K562 (cell line): Measurements from ENCODE around the gene GLE1. TPM values are rescaled to one million over a fixed set of nuclear protein-coding genes. Genes with fewer than 3 reads are reported as not detected.

Source experiments
- ATF3 ChIP-seq, 2 experiments: fragments of 450-650 bp in 1 of 2; sonication (generic) in 1 of 2; formaldehyde crosslinking in 1 of 2; IDR thresholded peaks in 1 of 2; conservative IDR thresholded peaks in 1 of 2; 2 replicates each; pipeline versions ENCODE4 v1.6.1 to v1.8.1; 2016 to 2023; ENCODE audit warnings: mild to moderate bottlenecking in 2 of 2, moderate library complexity in 2 of 2, inconsistent platforms in 1 of 2, missing genetic modification reagents in 1 of 2
- CBX5 ChIP-seq: IDR thresholded peaks from 2 replicates; pipeline ENCODE4 v1.6.1; 2014; ENCODE audit warnings: low read depth, borderline replicate concordance
- CTCFL ChIP-seq: IDR thresholded peaks from 2 replicates; pipeline ENCODE4 v1.6.1; 2011; ENCODE audit warnings: borderline replicate concordance, low read depth, mild to moderate bottlenecking, moderate library complexity, low read length; ENCODE audit not compliant: insufficient read depth, poor library complexity, severe bottlenecking
- DMBX1 ChIP-seq: fragments of 250-450 bp; sonication (Bioruptor Pico); IDR thresholded peaks from 2 replicates; pipeline ENCODE4 v1.8.0; 2022; ENCODE audit warnings: inconsistent platforms, mild to moderate bottlenecking, moderate library complexity, borderline replicate concordance
- FOXM1 ChIP-seq, 2 experiments: fragments of 450-650 bp in 1 of 2; sonication (generic) in 1 of 2; formaldehyde crosslinking in 1 of 2; IDR thresholded peaks; 2 replicates each; pipeline versions ENCODE4 v1.6.1 to v1.9.0; 2017 to 2022; ENCODE audit warnings: low read depth in 2 of 2, mild to moderate bottlenecking in 2 of 2, missing genetic modification reagents in 1 of 2, moderate library complexity in 1 of 2
- HOMEZ ChIP-seq: fragments of 250-450 bp; sonication (Bioruptor Pico); IDR thresholded peaks from 2 replicates; pipeline ENCODE4 v1.4.0; 2020; ENCODE audit warnings: mild to moderate bottlenecking, moderate library complexity
- NCOA2 ChIP-seq, 2 experiments: fragments of 450-650 bp; IDR thresholded peaks; 2 replicates each; pipeline ENCODE4 v1.6.1; 2018; ENCODE audit warnings: mild to moderate bottlenecking in 2 of 2, moderate library complexity in 1 of 2; ENCODE audit not compliant: partially characterized antibody in 2 of 2
- PHTF2 ChIP-seq: fragments of 250-450 bp; sonication (Bioruptor Pico); IDR thresholded peaks from 2 replicates; pipeline ENCODE4 v1.5.0; 2021; ENCODE audit warnings: mild to moderate bottlenecking
- RFX5 ChIP-seq: IDR thresholded peaks from 2 replicates; pipeline ENCODE4 v1.6.1; 2011; ENCODE audit warnings: low read depth, mild to moderate bottlenecking, improper control_type of control experiment, low read length
- SMAD4 ChIP-seq: fragments of 250-450 bp; sonication (Bioruptor Pico); conservative IDR thresholded peaks from 2 replicates; pipeline ENCODE4 v1.8.0; 2021; ENCODE audit warnings: inconsistent platforms, mild to moderate bottlenecking, moderate library complexity
- THAP7 ChIP-seq: fragments of 250-450 bp; sonication (Bioruptor Pico); IDR thresholded peaks from 2 replicates; pipeline ENCODE4 v1.5.0; 2021
- ZNF780A ChIP-seq: fragments of 250-450 bp; sonication (Bioruptor Pico); IDR thresholded peaks from 2 replicates; pipeline ENCODE4 v1.5.0; 2021; ENCODE audit warnings: mild to moderate bottlenecking
- polyA plus RNA-seq, 8 experiments: library from polyadenylated mRNA; depleted of rRNA in 4 of 8; stranded (reverse) in 5 of 8; unstranded in 3 of 8; fragments of >200 nt; fragmentation: Nextera tagmentation in 2 of 8; fragmentation: Illumina TruSeq in 1 of 8; extraction: Ambion mirVana in 2 of 8; extraction: Trizol in 1 of 8; gene quantifications; 2 replicates each; pipeline versions ENCODE4 v1.2.1 to v1.2.3, GENCODE V29; 2011 to 2014; ENCODE audit warnings: inconsistent platforms in 1 of 8, missing spikeins in 1 of 8
- total RNA-seq, 7 experiments: library from RNA; depleted of rRNA in 6 of 7; stranded (reverse); fragments of >200 nt in 6 of 7; fragmentation: Illumina TruSeq in 2 of 7; extraction: Trizol in 2 of 7; gene quantifications; 2 replicates each; pipeline versions ENCODE4 v1.2.1 to v1.2.3, GENCODE V29; 2011 to 2021; ENCODE audit warnings: low replicate concordance in 1 of 7

Gene GLE1
- total and polyA plus RNA-seq, 9 of the 15 experiments (the other 6 are each of a cell fraction or from before 2014, with no cell fraction given), result 15.9 to 44.8 (median 37.6) TPM

- TF ChIP-seq NCOA2 (IDR thresholded peaks at IDR 0.05; ENCODE audit: partially characterized antibody in 2 of 2) (no peak), CBX5 (no peak), SMAD4 (CRISPR knock-in tag) (no peak), HOMEZ (CRISPR knock-in tag) (no peak), ZNF780A (no peak), FOXM1 (IDR thresholded peaks at IDR 0.05; ENCODE audit: low read depth) (no peak), FOXM1 (CRISPR knock-in tag; IDR thresholded peaks at IDR 0.05; ENCODE audit: low read depth) (no peak), RFX5 (no peak), PHTF2 (no peak), THAP7 (CRISPR knock-in tag) (no peak), ATF3 (IDR thresholded peaks at IDR 0.05) (no peak), ATF3 (CRISPR knock-in tag; conservative IDR thresholded peaks at IDR 0.05) (no peak), DMBX1 (CRISPR knock-in tag) (no peak), CTCFL (no peak)
Observed at GRCh38 chr9:128494108-128494745, 10.3 kb upstream of the GLE1 start (continued).
